ENCODE measurements around the gene ADGRF4. TPM values are rescaled to one million over a fixed set of nuclear protein-coding genes. Genes with fewer than 3 reads are reported as not detected.

ADGRF4 gene
- polyA plus RNA-seq, 1 donor (not counting 4 experiments of a cell fraction or from before 2014, with no cell fraction given) = 30.2 TPM

DNA sequence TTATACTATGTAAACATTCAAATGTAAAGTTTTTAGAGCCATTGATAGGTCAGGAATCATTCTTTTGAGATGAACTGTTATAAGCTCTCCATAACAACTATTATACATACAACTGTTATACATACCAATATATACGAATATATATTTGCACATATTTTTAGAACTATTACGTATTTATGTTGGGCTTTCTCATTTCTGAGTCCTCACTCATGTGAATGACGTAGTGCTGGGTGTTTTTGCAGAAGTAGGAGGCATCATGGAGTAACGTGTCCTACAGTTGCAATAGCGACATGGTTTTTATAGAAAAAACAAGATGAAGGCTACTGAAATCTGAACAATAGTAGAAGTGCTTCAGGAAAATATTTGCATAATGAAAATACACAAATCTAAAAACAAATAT is 36.4 kb upstream of the ADGRF4 start:
- Histone ChIP-seq H3K4me3 (ENCODE audit: control insufficient read depth in 2 of 3, extremely low read depth in 1 of 3, insufficient read depth in 2 of 3, low read depth in 1 of 3, low read length in 3 of 3) (no peak overlapping the region), H3K36me3 (ENCODE audit: control insufficient read depth in 2 of 2, extremely low read depth in 1 of 2, insufficient read depth in 2 of 2, low read length in 2 of 2) (no peaks in the 10 kb centered on the region), H3K79me2 (ENCODE audit: control insufficient read depth, insufficient read depth, low read length) (no peaks in the 10 kb centered on the region), H3K4me1 (ENCODE audit: control insufficient read depth, extremely low read depth, insufficient read depth, low read length) (peaks cover 7% of the 10 kb centered on the region), H3K9ac (ENCODE audit: control insufficient read depth, extremely low read depth, insufficient read depth, low read length) (no peak overlapping the region), H2AFZ (ENCODE audit: control insufficient read depth, low read length) (no peak overlapping the region), H3K27ac (ENCODE audit: control insufficient read depth, insufficient read depth, low read length) (no peak overlapping the region), H3K9me1 (ENCODE audit: control insufficient read depth, extremely low read depth, insufficient read depth, low read length) (no peaks in the 10 kb centered on the region), H3K4me2 (ENCODE audit: control insufficient read depth, extremely low read depth, insufficient read depth, low read depth, low read length) (no peak overlapping the region), H4K20me1 (ENCODE audit: control insufficient read depth, extremely low read depth, insufficient read depth, low read length) (no peaks in the 10 kb centered on the region), H3K9me3 (ENCODE audit: control insufficient read depth, low read depth, low read length) (no peaks in the 10 kb centered on the region), H3K27me3 (ENCODE audit: control insufficient read depth, extremely low read depth, insufficient read depth, low read length) (no peaks in the 10 kb centered on the region)
- FAIRE-seq (no peak), DNase-seq (ENCODE audit: low read depth, low spot score) (no peak)
- dilution Hi-C loops (cut with MboI; ENCODE audit: extremely low pct_ligation_motif_present, low sequenced_read_pairs) = no loop called here
- TF ChIP-seq EZH2 (IDR thresholded peaks at IDR 0.05; ENCODE audit: low read length) = no peak
- TF ChIP-seq, protein P1, sequence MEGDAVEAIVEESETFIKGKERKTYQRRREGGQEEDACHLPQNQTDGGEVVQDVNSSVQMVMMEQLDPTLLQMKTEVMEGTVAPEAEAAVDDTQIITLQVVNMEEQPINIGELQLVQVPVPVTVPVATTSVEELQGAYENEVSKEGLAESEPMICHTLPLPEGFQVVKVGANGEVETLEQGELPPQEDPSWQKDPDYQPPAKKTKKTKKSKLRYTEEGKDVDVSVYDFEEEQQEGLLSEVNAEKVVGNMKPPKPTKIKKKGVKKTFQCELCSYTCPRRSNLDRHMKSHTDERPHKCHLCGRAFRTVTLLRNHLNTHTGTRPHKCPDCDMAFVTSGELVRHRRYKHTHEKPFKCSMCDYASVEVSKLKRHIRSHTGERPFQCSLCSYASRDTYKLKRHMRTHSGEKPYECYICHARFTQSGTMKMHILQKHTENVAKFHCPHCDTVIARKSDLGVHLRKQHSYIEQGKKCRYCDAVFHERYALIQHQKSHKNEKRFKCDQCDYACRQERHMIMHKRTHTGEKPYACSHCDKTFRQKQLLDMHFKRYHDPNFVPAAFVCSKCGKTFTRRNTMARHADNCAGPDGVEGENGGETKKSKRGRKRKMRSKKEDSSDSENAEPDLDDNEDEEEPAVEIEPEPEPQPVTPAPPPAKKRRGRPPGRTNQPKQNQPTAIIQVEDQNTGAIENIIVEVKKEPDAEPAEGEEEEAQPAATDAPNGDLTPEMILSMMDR (optimal IDR thresholded peaks at IDR 0.05 in 1 of 3, IDR thresholded peaks at IDR 0.05 in 1 of 3, conservative IDR thresholded peaks at IDR 0.05 in 1 of 3; ENCODE audit: extremely low read depth in 1 of 3, insufficient read depth in 2 of 3, low read length in 3 of 3) = no peak

DNA sequence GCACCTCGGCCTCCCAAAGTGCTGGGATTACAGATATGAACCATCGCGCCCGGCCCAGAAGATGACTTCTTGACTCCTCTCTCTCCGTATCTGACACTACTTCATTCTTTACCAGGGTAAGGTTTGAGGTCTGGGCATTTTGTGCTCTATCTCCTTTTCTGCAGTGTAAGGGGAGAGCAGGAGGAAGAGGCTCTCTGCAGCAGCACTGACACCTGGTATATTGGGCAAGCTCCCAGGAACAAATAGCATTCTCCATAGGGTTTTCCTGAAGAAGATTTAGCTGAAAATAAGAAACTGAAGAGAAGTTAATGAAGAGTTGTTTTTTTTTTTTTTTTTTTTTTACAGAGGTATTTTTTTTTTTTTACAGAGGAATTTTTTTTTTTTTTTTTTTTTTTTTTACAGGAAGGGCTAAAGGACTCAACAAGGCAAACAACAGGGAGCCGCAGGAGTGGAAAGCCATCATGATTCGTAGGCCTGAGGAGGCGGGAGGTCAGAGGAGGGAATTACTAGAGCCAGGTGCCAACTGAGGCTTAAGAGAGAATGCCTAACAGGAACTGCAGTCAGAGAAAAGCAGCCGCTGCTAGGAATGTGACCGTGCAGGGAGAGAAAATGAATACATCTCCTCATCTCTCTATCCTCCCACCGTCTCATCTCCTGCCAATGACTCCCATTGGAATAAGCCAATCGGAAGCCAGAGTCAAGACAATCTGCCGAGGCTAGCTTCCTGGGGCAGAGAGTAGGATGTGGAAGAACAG is 34.7 kb upstream of the ADGRF4 start:
- H3K4me1 ChIP-seq (ENCODE audit: control insufficient read depth, extremely low read depth, insufficient read depth, low read length) = peaks cover 7% of the 10 kb centered on the region
- FAIRE-seq (no peak), DNase-seq (ENCODE audit: low read depth, low spot score) (no peak)
- H2AFZ ChIP-seq (ENCODE audit: control insufficient read depth, low read length) = no peak overlapping the region
- no peaks in the 10 kb centered on the region for H3K27me3 ChIP-seq (ENCODE audit: control insufficient read depth, extremely low read depth, insufficient read depth, low read length)
- no peaks in the 10 kb centered on the region for H4K20me1 ChIP-seq (ENCODE audit: control insufficient read depth, extremely low read depth, insufficient read depth, low read length)
- no peaks in the 10 kb centered on the region for H3K79me2 ChIP-seq (ENCODE audit: control insufficient read depth, insufficient read depth, low read length)
- H3K9me1 ChIP-seq (ENCODE audit: control insufficient read depth, extremely low read depth, insufficient read depth, low read length) = no peaks in the 10 kb centered on the region
- dilution Hi-C loops (cut with MboI; ENCODE audit: extremely low pct_ligation_motif_present, low sequenced_read_pairs) = no loop called here
- H3K4me3 ChIP-seq (ENCODE audit: control insufficient read depth in 2 of 3, extremely low read depth in 1 of 3, insufficient read depth in 2 of 3, low read depth in 1 of 3, low read length in 3 of 3) = no peak overlapping the region
- H3K9me3 ChIP-seq (ENCODE audit: control insufficient read depth, low read depth, low read length) = no peaks in the 10 kb centered on the region
- no peak overlapping the region for H3K9ac ChIP-seq (ENCODE audit: control insufficient read depth, extremely low read depth, insufficient read depth, low read length)
- peak overlapping the region; percentile 25 for H3K27ac ChIP-seq (ENCODE audit: control insufficient read depth, insufficient read depth, low read length)
- no peak for TF ChIP-seq EZH2 (IDR thresholded peaks at IDR 0.05; ENCODE audit: low read length)
- TF ChIP-seq, protein P1 (optimal IDR thresholded peaks at IDR 0.05 in 1 of 3, IDR thresholded peaks at IDR 0.05 in 1 of 3, conservative IDR thresholded peaks at IDR 0.05 in 1 of 3; ENCODE audit: extremely low read depth in 1 of 3, insufficient read depth in 2 of 3, low read length in 3 of 3) = no peak
- no peaks in the 10 kb centered on the region for H3K36me3 ChIP-seq (ENCODE audit: control insufficient read depth in 2 of 2, extremely low read depth in 1 of 2, insufficient read depth in 2 of 2, low read length in 2 of 2)
- no peak overlapping the region for H3K4me2 ChIP-seq (ENCODE audit: control insufficient read depth, extremely low read depth, insufficient read depth, low read depth, low read length)
